ENCODE results near the gene TYW5. TPM values are rescaled to one million over a fixed set of nuclear protein-coding genes. Genes with fewer than 3 reads are reported as not detected.

The TYW5 gene
- total RNA-seq, 4 donors from 2014 or later = 6.3 to 12.2 (median 6.9) TPM

- DNase-seq (ENCODE audit: low spot score in 2 of 2) = no peak
- no peak overlapping the region for H3K27ac ChIP-seq
- peaks cover 0 to 32% (median 0%) of the 10 kb centered on the region in 4 donors for H3K4me1 ChIP-seq
- no peak for TF ChIP-seq POLR2A (IDR thresholded peaks at IDR 0.05)
- TF ChIP-seq EP300 (IDR thresholded peaks at IDR 0.05) = no peak
- no peak for TF ChIP-seq CTCF (IDR thresholded peaks at IDR 0.05)
- H3K4me3 ChIP-seq = no peak overlapping the region
- no peaks in the 10 kb centered on the region for H3K9me3 ChIP-seq
- H3K36me3 ChIP-seq = no peaks in the 10 kb centered on the region
- no peaks in the 10 kb centered on the region for H3K27me3 ChIP-seq
- 30 to 45% methylated on average over 1 of the region's 1 CpG for WGBS, 2 donors
These were observed 28.2 kb upstream of the TYW5 start for GRCh38 chr2:199983534-199983933.

- WGBS, 2 donors = 80 to 81% methylated on average over 5 of the region's 5 CpGs
- Histone ChIP-seq H3K27ac (no peak overlapping the region), H3K27me3 (no peaks in the 10 kb centered on the region), H3K4me3 (no peak overlapping the region), H3K36me3 (no peaks in the 10 kb centered on the region), H3K9me3 (no peaks in the 10 kb centered on the region), H3K4me1 (peaks cover 0 to 21% (median 0%) of the 10 kb centered on the region in 4 donors)
- no peak for TF ChIP-seq EP300 (IDR thresholded peaks at IDR 0.05)
- no peak for TF ChIP-seq CTCF (IDR thresholded peaks at IDR 0.05)
- no peak for TF ChIP-seq POLR2A (IDR thresholded peaks at IDR 0.05)
- no peak for DNase-seq (ENCODE audit: low spot score in 2 of 2)
These were observed 27.0 kb upstream of the TYW5 start for GRCh38 chr2:199982126-199982843.

GRCh38 chr2:199979832-199980628 is 24.7 kb upstream of the TYW5 start:
- peak overlapping the region in 1 of 4 donors; percentile 12 for H3K4me3 ChIP-seq
- TF ChIP-seq CTCF (IDR thresholded peaks at IDR 0.05) (peak; percentile 79 to 88 (median 86)), POLR2A (IDR thresholded peaks at IDR 0.05) (no peak), EP300 (IDR thresholded peaks at IDR 0.05) (peak in 1 of 2 donors; percentile 16)
- 13 to 15% methylated on average over 12 of the region's 12 CpGs for WGBS, 2 donors
- no peaks in the 10 kb centered on the region for H3K9me3 ChIP-seq
- H3K27ac ChIP-seq = peak overlapping the region in 2 of 4 donors; percentile 8 to 50
- peaks cover 0 to 9% (median 0%) of the 10 kb centered on the region in 3 donors for H3K36me3 ChIP-seq
- peak; percentile 89 to 97 for DNase-seq (ENCODE audit: low spot score in 2 of 2)
- no peaks in the 10 kb centered on the region for H3K27me3 ChIP-seq
- peaks cover 0 to 21% (median 0%) of the 10 kb centered on the region in 4 donors for H3K4me1 ChIP-seq

- Histone ChIP-seq H3K9me3 (no peaks in the 10 kb centered on the region), H3K4me1 (peaks cover 0 to 21% (median 0%) of the 10 kb centered on the region in 4 donors), H3K27me3 (no peaks in the 10 kb centered on the region), H3K27ac (peak overlapping the region in 1 of 4 donors; percentile 50), H3K4me3 (no peak overlapping the region), H3K36me3 (peaks cover 0 to 13% (median 0%) of the 10 kb centered on the region in 3 donors)
- TF ChIP-seq CTCF (IDR thresholded peaks at IDR 0.05) (no peak), EP300 (IDR thresholded peaks at IDR 0.05) (no peak), POLR2A (IDR thresholded peaks at IDR 0.05) (no peak)
- no peak for DNase-seq (ENCODE audit: low spot score in 2 of 2)
- WGBS, 2 donors = 49 to 60% methylated on average over 5 of the region's 5 CpGs
These were observed 24.1 kb upstream of the TYW5 start for GRCh38 chr2:199979398-199979797.

GRCh38 chr2:199977984-199978415 is 22.7 kb upstream of the TYW5 start:
- H3K27ac ChIP-seq = no peak overlapping the region
- no peaks in the 10 kb centered on the region for H3K27me3 ChIP-seq
- H3K36me3 ChIP-seq = peaks cover 0 to 16% (median 0%) of the 10 kb centered on the region in 3 donors
- DNase-seq (ENCODE audit: low spot score in 2 of 2) = no peak
- H3K4me3 ChIP-seq = no peak overlapping the region
- H3K4me1 ChIP-seq = peaks cover 0 to 17% (median 0%) of the 10 kb centered on the region in 4 donors
- TF ChIP-seq CTCF (IDR thresholded peaks at IDR 0.05) (no peak), EP300 (IDR thresholded peaks at IDR 0.05) (no peak), POLR2A (IDR thresholded peaks at IDR 0.05) (no peak)
- no peaks in the 10 kb centered on the region for H3K9me3 ChIP-seq

All from tibial nerve (tissue), 4 donors.